Natural killer cell (primary cell): Measurements from ENCODE around the gene SLC5A2. TPM values are rescaled to one million over a fixed set of nuclear protein-coding genes. Genes with fewer than 3 reads are reported as not detected.

Source experiments
- ATAC-seq, 3 donors: fragments of 150-1000 bp in 2 of 3; fragments of 200-7000 bp in 1 of 3; cut with Tn5 transposase; 1 replicate in 1 of 3; 2 replicates in 2 of 3; pipeline ENCODE4 v1.10.0; 2021; ENCODE audit warnings: mild to moderate bottlenecking in 2 of 3, moderate library complexity in 2 of 3
- DNase-seq, 2 donors: peaks; one replicate each; pipeline versions ENCODE4 v3.0.0 to v3.0.0-alpha.2; 2013 to 2021; ENCODE audit warnings: mixed read lengths in 1 of 2
- H3K27ac ChIP-seq: one replicate; pipeline ENCODE4 v1.5.1; 2013; ENCODE audit warnings: mild to moderate bottlenecking, low read length
- H3K27me3 ChIP-seq: one replicate; pipeline ENCODE4 v1.6.1; 2013; ENCODE audit warnings: low read length; ENCODE audit not compliant: control insufficient read depth, insufficient read depth
- H3K36me3 ChIP-seq: one replicate; pipeline ENCODE4 v1.6.1; 2013; ENCODE audit warnings: low read length; ENCODE audit not compliant: control insufficient read depth, insufficient read depth
- H3K4me1 ChIP-seq: one replicate; pipeline ENCODE4 v1.6.1; 2013; ENCODE audit warnings: low read length; ENCODE audit not compliant: control insufficient read depth, insufficient read depth
- H3K4me3 ChIP-seq: one replicate; pipeline ENCODE4 v1.5.1; 2013; ENCODE audit warnings: low read length
- H3K9me3 ChIP-seq: one replicate; pipeline ENCODE4 v1.6.1; 2013; ENCODE audit warnings: low read length; ENCODE audit not compliant: control insufficient read depth, insufficient read depth
- H3K27ac Mint-ChIP-seq, 2 donors: one replicate each; pipeline ENCODE4 v1.8.0; 2022; ENCODE audit warnings: mild to moderate bottlenecking in 2 of 2, mixed read lengths in 2 of 2, moderate library complexity in 1 of 2
- H3K27me3 Mint-ChIP-seq, 2 donors: one replicate each; pipeline ENCODE4 v1.8.0; 2022; ENCODE audit warnings: low read depth in 2 of 2, mixed read lengths in 2 of 2
- H3K36me3 Mint-ChIP-seq: one replicate; pipeline ENCODE4 v1.8.0; 2022; ENCODE audit warnings: mixed read lengths
- H3K4me1 Mint-ChIP-seq, 2 donors: one replicate each; pipeline ENCODE4 v1.8.0; 2022; ENCODE audit warnings: mixed read lengths in 2 of 2
- H3K4me3 Mint-ChIP-seq: one replicate; pipeline ENCODE4 v1.8.0; 2022; ENCODE audit warnings: mild to moderate bottlenecking, moderate library complexity, mixed read lengths
- H3K9me3 Mint-ChIP-seq, 2 donors: one replicate each; pipeline ENCODE4 v1.8.0; 2022; ENCODE audit warnings: mixed read lengths in 2 of 2
- WGBS: methylation state at CpG from one replicate; pipeline ENCODE4 v1.1.7; 2013; ENCODE audit warnings: missing lambda C conversion rate; ENCODE audit not compliant: insufficient coverage; 5-methylcytosine and 5-hydroxymethylcytosine counted together
- intact Hi-C: fragments of 100-400 bp; cut with micrococcal nuclease; formaldehyde crosslinking; loops from one replicate; pipeline ENCODE4 v1.14.2; 2022
- total RNA-seq, 4 donors: library from RNA; stranded (reverse); fragments of 120-200 nt in 1 of 4; gene quantifications; one replicate each; pipeline versions ENCODE4 v1.2.3 to v1.2.4, GENCODE V29; 2013 to 2022
- TF ChIP-seq, protein P1 (sequence below): fragments of 200-600 bp; IDR thresholded peaks from one replicate; pipeline ENCODE4 v1.8.0; 2022; ENCODE audit warnings: antibody characterized with exemption

SLC5A2 gene
- total RNA-seq, 3 donors from 2014 or later (not counting 1 experiment from before 2014, with no cell fraction given) = 0.20 to 0.96 TPM; not detected in 1

DNA sequence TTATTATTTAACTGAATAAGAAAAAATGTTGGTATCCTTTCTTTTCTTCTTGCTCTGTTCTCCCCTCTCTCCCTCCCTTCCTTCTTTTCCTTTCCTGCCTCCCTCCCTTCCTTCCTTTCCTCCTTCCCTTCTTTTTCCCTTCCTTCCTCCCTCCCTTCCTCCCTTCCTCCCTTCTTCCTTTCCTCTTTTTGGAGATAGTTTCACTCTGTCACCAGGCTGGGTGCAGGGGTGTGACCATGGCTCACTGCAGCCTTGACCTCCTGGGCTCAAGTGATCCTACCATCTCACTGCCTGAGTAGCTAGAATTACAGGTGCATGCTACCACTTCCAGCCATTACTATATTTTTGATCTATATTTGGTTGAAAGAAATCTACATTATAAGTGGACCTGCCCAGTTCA, 31.0 kb downstream of the SLC5A2 start:
- no peak overlapping the region for H3K27ac Mint-ChIP-seq
- peaks cover 10 to 16% of the 10 kb centered on the region in 2 donors for H3K4me1 Mint-ChIP-seq
- Histone ChIP-seq H3K36me3 (no peaks in the 10 kb centered on the region), H3K27ac (no peak overlapping the region), H3K4me3 (no peak overlapping the region), H3K9me3 (no peaks in the 10 kb centered on the region), H3K27me3 (no peaks in the 10 kb centered on the region), H3K4me1 (peaks cover 8% of the 10 kb centered on the region)
- H3K9me3 Mint-ChIP-seq = no peaks in the 10 kb centered on the region
- no peaks in the 10 kb centered on the region for H3K36me3 Mint-ChIP-seq
- DNase-seq = no peak
- peaks cover 10 to 14% of the 10 kb centered on the region in 2 donors for H3K27me3 Mint-ChIP-seq
- TF ChIP-seq, protein P1, sequence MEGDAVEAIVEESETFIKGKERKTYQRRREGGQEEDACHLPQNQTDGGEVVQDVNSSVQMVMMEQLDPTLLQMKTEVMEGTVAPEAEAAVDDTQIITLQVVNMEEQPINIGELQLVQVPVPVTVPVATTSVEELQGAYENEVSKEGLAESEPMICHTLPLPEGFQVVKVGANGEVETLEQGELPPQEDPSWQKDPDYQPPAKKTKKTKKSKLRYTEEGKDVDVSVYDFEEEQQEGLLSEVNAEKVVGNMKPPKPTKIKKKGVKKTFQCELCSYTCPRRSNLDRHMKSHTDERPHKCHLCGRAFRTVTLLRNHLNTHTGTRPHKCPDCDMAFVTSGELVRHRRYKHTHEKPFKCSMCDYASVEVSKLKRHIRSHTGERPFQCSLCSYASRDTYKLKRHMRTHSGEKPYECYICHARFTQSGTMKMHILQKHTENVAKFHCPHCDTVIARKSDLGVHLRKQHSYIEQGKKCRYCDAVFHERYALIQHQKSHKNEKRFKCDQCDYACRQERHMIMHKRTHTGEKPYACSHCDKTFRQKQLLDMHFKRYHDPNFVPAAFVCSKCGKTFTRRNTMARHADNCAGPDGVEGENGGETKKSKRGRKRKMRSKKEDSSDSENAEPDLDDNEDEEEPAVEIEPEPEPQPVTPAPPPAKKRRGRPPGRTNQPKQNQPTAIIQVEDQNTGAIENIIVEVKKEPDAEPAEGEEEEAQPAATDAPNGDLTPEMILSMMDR = no peak
- ATAC-seq = no peak
- no peak overlapping the region for H3K4me3 Mint-ChIP-seq
- intact Hi-C loops = no loop called here

GRCh38 chr16:31517800-31518402, 35.0 kb downstream of the SLC5A2 start:
- H3K4me3 Mint-ChIP-seq = no peak overlapping the region
- no peaks in the 10 kb centered on the region for H3K4me1 Mint-ChIP-seq
- H3K9me3 ChIP-seq = no peaks in the 10 kb centered on the region
- no peak overlapping the region for H3K27ac ChIP-seq
- H3K36me3 Mint-ChIP-seq = no peaks in the 10 kb centered on the region
- H3K36me3 ChIP-seq = no peaks in the 10 kb centered on the region
- H3K27me3 Mint-ChIP-seq = peaks cover 10 to 14% of the 10 kb centered on the region in 2 donors
- no peaks in the 10 kb centered on the region for H3K4me1 ChIP-seq
- WGBS = 93% methylated on average over 3 of the region's 4 CpGs
- no peak overlapping the region for H3K27ac Mint-ChIP-seq
- DNase-seq (no peak), ATAC-seq (no peak)
- TF ChIP-seq, protein P1 = no peak
- no peaks in the 10 kb centered on the region for H3K9me3 Mint-ChIP-seq
- intact Hi-C loops = no loop called here
- no peaks in the 10 kb centered on the region for H3K27me3 ChIP-seq
- no peak overlapping the region for H3K4me3 ChIP-seq

DNA sequence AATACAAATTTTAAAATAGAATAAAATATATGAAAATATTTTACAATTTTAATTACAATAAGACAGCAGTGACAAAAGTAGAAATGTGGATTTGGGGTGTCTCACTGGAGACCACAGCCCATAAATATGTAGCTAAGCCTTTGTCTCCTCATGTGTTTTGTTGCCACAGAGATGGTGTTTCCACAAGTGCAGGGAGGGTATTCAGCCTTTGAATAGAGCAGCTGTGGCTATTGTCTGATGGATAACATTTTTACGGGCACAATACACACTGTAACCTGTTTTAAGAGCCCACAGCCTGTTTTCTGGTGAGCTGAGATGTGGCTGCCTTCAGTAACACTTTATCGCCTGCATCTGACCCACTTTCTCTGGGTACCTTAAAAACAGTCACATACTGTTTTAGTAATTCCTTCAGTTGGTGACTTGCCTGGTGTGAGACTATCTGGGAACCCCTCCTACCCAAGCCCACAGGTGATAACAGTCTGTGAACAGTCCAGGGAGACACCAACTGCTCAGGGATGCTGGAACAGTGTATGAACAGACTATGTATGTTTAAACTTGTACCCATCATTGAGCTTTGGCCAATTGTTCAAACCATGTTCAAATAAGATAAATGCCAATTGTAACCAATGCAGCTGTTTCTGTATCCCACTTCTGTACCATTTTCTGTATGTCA, 37.0 kb downstream of the SLC5A2 start:
- WGBS = 54% methylated on average over 2 of the region's 2 CpGs
- Histone ChIP-seq H3K9me3 (no peaks in the 10 kb centered on the region), H3K4me3 (no peak overlapping the region), H3K27ac (no peak overlapping the region), H3K36me3 (no peaks in the 10 kb centered on the region), H3K27me3 (no peaks in the 10 kb centered on the region), H3K4me1 (no peaks in the 10 kb centered on the region)
- no peak for DNase-seq
- no peaks in the 10 kb centered on the region for H3K4me1 Mint-ChIP-seq
- H3K9me3 Mint-ChIP-seq = no peaks in the 10 kb centered on the region
- H3K36me3 Mint-ChIP-seq = no peaks in the 10 kb centered on the region
- TF ChIP-seq, protein P1 = no peak
- H3K4me3 Mint-ChIP-seq = no peak overlapping the region
- H3K27ac Mint-ChIP-seq = no peak overlapping the region
- no peak for ATAC-seq
- H3K27me3 Mint-ChIP-seq = peaks cover 10 to 14% of the 10 kb centered on the region in 2 donors
- intact Hi-C loops = no loop called here

DNA sequence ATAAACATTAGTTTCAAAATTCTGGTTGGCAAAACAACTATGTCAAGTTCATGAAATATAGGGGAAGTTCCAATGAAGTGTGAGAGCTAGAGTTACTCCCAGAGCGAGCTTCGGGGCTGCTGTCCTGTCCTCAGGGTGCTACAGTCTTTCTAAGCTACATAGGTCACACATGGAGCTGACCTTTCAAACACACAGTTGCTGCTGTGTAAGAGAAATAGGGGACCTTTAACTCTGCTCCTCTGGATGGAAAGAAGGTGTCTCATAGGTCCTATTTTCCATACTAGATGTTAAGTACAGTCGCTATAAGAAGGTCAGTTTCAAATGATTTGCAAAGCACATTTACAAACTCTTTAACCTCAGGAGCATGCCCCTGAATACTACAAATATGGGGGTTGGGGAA, 38.4 kb downstream of the SLC5A2 start:
- H3K4me1 Mint-ChIP-seq = no peaks in the 10 kb centered on the region
- 68% methylated on average over 2 of the region's 3 CpGs for WGBS
- H3K27me3 ChIP-seq = no peaks in the 10 kb centered on the region
- H3K4me3 ChIP-seq = no peak overlapping the region
- peaks cover 10 to 11% of the 10 kb centered on the region in 2 donors for H3K27me3 Mint-ChIP-seq
- H3K9me3 Mint-ChIP-seq = no peaks in the 10 kb centered on the region
- H3K36me3 ChIP-seq = no peaks in the 10 kb centered on the region
- TF ChIP-seq, protein P1 = no peak
- no peak overlapping the region for H3K27ac ChIP-seq
- no peaks in the 10 kb centered on the region for H3K36me3 Mint-ChIP-seq
- ATAC-seq (no peak), DNase-seq (no peak)
- no peak overlapping the region for H3K27ac Mint-ChIP-seq
- H3K9me3 ChIP-seq = no peaks in the 10 kb centered on the region
- intact Hi-C loops = no loop called here
- no peaks in the 10 kb centered on the region for H3K4me1 ChIP-seq
- no peak overlapping the region for H3K4me3 Mint-ChIP-seq
